ENCODE results near the gene CCDC88C.

Gene CCDC88C

DNA sequence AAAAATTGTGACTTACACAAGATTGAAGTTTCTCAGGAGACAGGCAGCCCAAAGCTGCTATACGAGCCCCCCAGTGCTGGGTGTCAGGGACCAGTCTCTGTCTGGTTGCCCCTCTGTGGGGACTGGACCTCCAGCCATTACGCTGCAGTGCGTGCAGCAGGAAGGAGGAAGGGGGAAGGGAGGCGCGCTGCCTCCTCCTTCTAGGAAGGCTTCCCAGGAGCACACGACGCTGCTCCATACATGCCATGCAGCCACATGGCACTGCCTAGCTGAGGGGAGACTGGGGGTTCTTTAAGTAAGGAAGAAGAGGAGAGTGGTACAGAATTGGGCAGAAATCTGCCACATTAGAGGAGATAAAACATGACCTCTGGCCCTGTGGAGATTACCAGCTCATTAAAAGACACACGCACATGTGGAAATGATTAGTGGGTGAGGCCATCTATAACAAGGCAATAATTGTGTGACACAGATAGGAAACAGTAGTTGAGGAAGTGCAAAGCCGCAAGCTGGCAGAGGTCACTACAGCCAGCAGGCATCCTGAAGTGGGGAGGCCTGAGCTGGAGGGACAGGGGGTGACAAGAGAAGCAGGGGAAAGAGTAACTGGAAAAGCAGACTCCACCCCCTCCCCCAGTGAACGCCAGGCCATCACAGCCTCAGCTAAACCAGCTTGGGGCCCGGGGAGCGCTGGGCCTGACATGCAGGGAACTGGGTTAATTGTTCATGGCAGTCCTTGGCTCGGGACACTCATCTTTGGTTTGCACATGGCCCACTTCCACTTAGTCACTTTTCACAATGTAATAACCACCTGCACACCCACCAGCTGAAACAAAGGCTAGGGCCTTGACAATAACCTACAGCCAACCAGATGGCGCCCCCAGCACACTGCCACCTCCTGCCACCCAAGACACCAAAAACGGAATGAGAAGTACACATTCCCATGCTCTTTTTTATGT, 39.6 kb downstream of the CCDC88C start:
- peak; percentile 71 for DNase-seq

DNA sequence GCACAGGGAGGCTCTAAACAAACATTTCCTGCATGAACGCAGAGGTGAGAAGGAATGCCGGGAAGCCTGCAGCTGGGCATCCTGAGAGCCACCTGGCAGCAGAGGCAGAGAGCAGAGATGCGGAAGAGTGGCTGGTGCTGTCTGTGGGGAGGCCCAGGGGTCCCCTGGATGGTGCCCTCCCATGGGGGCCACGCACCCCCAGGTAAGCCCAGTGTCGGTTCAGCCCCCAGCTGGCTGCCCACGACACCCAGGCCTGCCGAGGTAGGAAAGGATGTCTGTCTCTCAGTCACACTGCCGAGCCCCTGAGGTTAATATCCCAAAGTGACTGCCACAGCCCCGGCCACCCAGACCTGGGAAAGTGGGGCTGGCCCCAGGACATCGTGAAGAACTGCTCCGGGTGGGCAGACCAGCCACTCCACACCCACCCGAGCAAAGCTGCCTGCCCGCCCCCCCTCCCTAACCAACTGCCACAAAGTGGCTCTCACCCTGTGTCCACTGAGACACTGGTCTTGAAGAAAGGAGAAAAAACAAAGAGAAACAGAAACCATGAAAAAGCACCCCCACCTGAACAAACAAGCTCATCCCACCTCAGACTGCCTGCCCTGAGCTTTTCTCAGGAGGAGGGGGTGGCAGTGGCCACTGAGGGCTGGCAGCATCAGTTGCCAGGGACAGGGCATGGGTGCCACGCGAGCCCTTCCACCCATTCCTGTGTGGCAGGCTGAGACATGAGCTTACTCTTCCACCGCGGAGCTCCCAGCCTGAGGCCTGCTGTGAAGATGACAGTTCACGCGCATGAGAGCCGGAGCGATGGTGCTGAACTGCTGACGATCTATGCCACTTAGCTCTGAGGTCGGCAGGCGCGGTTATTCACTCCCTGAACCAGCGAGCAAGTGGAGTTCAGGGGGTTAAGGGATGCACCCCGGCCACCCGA, 40.8 kb downstream of the CCDC88C start:
- DNase-seq = no peak

DNA sequence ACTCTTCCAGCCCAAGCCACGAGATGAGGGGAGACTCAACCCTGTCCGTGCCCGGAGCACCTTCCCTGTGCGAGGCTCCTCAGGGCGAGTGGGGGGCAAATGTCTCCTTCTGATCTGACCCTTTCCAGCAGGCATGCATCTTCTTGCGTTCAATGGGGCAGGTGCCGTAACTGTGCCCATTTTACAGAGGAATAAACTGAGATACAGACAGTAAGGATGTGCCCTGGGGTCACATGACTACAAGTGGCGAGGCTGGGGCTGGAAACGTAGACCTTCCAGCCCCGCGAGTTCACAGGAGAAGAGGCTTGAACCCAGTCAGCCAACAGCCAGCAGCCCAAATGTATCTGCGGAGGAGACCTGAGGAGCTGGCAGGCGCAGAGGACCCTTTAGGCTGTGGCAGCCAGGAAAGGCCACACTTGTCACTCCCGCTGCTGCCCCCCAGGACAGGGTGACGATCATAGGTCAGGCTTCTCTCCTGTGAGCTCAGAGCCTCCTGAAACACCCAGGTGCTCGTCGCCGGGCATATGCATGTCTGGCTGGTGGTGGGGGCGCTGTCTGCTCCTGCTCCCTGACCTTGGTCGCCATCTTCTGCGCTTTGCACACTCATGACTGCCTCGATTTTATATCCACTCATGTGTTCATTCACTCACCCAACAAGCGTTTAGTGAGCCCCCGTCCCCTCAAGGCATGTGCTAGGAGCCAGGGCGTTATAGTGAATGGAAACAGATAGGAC, 41.7 kb downstream of the CCDC88C start:
- no peak for DNase-seq

DNA sequence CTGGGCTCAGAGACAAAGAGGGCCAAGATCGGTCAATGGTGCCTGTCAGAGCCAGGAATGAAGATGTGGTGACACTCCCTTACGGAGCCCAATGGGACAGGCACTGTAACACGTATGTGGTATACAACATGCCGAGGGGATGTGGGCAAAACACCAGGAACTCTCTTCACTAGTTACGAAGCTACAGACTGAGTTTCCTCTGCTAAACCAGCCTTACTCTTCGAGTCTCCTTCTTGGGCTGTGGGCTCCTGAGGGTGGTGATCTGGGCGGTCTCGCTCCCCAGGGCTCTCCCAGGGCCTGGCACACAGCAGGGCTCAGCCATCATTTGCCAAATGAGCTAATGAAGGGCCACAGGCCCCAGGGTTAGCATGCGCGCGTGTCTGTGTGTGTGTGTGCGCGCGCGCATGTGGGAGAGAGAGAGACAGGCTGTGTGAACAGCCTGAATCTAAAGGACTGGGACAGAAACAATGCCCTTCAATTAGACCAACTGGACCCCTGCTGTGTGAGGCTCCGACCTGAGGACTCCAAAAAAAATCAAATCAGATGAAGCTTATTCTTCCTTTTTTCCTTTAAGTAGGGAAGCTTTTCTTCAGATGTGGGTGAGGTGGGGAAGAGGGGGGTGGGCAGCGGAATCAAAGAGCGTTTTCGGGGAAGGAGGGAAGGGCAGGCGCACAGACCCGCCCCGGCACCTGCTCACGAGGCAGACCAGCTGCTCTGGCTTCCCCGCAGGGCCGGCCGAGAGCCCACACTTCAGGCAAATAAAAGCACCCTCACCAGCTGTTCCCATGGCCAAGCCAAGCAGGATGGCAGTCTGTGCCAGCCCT, 42.5 kb downstream of the CCDC88C start:
- DNase-seq = no peak

DNA sequence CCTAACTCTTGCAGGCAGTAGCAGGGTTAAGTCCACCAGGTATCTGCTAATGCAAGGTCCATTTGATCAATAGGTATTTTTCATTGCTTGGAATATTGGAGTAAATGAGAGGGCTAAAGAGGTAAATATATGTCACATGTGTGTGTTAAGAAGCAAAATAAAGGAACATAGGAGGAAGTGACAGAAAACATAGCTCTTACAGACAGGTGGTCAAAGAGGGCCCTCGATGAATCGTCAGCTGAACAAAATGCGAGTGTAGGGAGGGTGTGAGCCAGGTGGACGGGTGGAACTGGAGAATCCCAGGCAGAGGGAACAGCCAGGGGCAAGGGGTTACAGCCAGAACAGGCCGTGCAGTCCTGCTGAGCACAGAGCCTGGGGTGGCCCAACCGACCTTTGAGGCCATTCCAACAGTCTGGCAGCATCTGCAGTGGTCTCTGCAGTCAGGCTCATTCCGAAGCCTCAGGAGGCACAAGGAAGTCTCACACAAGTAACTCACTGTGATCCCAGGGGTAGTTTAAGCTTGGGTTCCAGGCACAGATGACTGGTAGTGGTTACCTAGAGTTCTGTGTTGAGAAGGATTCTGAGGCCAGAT, 43.2 kb downstream of the CCDC88C start:
- no peak for DNase-seq

DNA sequence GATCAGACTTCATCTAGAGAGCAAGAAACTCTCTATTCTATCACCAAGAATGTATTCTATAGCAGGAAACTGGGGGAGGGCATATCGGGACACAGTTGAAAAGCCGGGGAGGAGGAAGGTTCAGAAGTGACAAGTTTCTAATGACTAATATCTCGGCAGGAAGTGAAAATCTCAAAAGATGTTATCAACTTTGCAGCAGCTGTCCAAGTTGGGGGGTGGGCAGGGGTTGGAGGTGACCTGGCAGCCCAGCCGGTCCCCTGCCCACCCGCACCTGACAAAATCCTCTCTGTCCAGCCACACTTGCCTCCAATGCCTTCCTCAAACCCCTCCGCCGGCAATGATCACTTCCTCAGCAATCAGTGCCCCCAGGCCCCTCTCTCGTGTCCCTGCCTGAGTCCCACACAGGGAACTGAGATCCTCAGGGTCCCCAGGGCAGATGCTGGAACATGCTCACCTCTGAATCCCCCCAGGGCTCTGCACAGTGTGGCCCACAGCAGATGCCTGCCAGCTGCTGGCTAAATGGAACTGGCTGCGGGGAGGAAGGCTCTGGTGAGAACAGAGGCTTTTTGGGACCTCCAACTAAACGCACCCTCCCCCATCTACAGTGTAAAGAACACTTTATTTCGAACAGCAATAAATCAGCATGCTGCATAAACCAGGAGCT, 43.9 kb downstream of the CCDC88C start:
- peak; percentile 63 for DNase-seq

DNA sequence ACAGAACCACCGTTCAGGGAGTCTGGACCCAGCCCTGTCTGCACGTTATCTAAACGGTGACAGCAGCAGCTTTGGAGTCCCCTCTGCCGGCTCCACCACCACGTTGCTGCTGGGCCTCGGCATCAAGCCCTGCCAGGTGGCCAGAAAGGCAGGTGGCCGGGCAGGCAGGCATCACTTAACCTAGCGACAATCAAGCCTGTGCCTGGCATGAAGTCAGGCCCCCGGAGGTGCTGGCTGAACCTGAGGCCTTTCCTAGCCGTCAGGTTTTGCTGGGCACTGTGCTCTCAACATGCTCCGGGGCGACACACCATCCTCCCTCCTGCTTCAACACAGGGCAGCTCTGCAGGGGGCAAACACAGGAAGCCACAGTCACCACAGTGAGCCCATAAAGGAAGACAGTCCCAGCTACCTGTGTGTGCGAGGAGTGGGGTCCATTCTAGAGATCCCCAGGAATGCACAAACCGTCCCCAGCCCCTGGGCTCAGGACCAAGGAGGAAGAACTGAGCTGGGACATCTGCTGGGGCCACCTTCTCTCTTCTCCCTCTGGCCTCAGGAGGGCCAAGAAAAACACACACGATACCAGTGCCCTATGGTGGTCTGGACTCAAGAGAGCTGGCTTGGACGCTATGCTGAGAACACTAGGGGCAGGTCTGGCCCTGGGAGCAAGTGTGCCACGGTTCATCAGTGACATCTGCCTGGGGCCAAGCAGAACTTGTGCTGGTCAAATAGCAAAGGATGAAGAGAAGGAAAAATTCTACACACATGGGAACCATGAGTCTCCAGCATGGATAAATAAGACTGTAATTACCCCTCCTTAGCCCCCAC, 44.7 kb downstream of the CCDC88C start:
- peak; percentile 60 for DNase-seq

DNA sequence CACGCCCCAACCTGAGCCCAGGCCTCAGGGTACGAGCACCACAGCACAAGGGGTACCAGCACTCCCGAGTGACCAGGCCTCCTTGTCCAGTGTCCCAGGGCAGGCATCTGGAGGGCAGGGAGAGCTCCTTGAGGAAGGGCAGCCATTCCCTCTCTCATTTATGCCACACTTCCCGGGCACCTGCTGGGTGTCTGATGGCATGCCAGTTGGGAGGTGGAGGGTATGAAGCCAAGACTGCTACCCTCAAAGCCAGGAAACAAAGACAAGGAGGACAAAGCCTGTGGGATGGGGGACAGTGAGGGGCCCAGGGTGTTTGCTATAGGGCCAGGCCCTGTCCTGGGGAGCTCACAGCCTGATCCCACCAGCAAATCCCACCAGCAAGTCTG, 45.6 kb downstream of the CCDC88C start:
- no peak for DNase-seq

DNA sequence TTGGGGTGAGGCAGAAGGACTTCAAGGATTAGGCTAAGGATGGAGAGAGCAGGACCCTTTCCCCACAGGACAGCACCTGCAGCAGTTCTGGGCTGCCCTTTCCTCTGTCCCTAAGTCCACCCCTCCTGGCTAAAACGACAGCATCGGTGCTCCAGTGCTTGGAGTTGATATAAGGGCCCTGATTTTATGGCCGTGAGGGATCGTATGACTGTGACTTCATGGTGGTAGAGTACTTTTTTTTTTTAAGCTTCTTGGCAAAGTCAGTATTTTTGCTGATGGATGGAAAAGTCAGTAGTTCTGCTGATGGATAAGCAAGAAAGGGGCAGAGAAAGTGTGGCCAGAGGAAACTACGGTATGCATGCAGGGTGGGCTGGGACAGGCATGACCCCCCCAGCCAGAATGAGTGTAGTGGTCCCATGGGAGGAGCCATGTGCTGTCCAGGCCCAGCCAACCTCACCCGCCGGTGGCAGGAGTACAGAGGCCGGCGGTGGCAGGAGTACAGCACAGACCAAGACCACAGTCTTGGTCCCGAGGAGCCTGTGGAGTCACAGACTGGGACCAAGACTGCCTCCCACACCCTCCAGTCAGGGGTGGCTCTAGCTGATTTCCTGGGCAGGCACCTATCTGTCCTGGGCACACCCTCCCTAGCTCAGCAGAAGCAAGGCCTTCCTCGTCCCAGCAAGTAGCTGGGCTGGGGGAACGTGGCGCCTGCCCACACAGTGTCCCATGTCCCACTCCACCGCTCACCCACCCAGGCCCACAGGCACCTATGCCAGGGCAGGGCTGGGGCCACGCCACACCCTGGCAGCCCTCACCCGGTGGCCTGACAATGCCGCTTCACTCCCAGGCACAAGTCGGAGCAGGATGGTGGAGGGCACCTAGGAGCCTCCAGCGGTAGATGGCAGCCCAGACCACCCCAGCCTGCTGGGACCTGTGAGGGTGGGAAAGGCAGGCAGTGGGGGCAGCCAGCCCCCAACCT, 46.3 kb downstream of the CCDC88C start:
- no peak for DNase-seq

DNA sequence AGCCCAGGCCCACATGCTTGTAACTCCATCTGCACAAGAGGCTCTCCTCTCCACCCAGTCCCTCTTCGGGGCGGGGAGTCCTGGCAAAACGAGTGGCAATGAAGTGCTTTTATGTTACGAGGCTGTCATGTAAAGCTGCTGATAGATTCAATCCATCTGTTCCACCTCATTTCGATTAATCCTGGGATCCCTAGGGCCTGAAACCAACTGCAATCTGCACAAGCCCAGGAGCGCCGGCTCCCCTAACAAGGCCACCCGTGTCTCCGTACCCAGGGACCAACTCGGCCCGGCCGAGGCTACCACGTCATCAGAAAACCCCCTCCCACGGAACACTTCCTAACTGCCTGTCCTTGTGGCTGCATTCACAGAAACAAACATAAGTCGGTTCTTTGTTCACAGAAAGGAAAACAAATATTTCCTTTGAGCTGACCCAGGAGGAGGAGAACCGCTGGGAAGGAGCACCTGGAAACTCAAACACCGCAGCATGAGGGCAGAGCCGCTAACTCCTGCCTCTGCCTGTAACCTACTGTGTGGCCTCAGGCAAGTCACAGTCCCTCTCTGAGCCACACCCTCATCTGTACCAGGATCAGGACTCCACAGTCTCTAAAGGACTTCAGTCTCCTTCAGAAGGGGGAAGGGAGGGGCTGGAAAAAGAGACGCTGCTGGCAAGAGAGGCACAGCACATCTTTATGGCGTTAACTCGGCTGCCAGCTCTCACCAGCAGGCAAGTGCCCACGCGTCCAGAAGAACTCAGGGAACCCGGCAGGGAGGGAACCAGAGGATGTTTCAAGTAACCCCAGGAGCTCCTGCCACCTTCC, 47.8 kb downstream of the CCDC88C start:
- peak; percentile 69 for DNase-seq

DNA sequence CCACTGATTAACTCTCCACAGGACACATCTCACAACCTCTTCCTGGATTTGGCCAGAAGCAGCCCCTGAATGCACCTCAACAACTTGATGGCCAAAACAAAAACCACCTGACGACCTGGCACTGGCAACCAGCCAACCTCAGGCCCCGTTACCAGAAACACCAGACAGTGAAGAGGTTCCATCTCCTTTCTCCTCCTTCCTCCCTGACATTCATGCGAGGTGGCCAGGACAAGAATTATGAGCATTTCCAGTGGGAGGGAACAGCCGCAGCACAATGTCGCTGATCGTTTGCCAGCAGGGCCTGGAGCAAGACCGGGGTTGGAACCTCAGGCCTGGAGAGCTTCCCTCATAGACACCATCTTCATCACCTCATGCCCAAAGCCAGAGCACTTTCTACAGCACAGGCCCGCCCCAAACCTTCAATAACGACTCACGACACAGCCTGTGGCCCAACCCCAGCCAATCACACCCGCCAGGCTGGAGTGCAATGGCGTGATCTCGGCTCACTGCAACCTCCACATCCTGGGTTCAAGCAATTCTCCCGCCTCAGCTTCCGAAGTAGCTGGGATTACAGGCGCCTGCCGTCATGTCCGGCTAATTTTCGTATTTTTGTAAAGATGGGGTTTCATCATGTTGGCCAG, 48.7 kb downstream of the CCDC88C start:
- DNase-seq = no peak

DNA sequence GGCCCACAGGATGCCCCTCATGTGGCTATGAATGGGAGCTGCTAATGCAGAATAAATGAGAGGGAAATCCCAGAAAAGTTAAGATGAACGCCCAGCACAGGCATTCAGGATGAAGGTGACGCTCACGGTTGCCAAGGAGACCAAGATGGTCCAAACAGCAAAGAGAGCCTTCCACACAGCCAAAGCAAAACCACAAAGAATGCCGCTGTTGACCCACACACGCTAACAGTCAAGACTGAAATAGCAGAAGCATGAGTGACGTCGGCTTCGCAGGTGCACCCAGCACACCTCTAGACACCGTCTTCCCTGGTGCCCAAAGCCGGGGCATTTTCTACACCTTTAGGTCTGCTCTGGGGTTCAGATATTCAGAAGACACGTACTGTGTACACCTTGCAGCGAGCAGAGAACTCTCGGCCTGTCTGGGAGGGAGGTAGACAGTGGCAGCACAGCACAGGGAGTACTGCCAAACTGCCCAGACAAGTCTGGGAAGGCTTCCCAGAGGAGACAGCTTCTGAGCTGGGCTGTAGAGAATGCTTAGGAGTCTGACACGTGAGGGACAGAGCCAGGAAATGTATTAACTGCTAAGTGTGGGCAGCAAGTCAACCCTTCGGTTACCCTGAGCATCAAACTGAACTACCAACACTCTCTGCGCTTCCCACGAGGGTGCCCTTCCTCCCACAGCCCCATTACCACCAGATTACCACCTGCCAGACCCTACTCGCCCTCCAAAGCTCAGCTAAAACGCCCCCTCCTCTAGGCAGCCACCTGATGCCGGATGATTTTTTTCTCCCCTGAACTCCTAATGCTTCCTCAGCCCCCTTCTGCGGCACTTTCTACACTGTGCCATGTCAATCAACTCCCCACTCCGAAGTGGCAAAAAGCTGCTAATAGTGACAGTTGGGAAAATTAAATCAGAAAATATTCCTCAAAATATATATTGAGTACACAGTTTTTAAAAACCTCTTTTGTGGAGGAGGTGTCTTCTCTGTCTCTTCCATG, 50.1 kb downstream of the CCDC88C start:
- peak; percentile 72 for DNase-seq

DNA sequence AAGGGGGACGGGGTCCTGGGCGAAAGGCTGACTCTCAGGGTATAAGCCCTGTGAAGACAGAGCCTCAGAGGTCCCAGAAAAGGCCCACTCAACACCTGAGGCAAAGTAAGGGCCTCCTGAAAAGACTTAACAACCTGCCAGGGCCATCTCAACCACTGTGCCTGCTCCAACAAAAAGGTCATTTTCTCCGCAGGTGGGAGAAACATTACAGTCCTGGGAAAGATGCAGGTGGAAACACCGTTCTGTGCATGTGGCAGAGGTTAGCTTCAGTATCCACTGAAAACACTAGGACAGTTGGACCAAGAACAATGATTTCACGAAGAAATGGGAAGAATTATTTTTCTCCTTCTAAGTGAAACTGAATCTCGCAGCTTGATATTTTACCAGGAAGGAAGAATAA, 50.9 kb downstream of the CCDC88C start:
- no peak for DNase-seq

DNA sequence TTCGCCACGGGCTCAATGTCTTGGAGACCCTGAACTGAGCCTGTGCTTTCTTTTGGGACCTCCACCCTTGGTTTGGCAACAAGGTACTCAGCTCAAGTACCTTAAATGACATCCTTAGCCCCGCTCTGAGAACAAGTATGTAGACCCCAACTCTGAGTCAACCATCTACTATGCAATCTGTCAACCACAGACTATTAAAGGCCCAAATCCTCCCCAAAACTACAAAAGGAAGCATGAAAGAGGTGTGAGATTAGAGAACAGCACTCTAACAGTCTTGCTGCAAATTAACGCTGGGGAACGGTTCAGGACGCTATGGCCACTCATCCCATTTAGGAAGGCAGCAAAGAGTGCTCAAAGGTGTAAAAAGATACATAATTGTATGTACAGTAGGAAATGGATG, 52.1 kb downstream of the CCDC88C start:
- DNase-seq = no peak

DNA sequence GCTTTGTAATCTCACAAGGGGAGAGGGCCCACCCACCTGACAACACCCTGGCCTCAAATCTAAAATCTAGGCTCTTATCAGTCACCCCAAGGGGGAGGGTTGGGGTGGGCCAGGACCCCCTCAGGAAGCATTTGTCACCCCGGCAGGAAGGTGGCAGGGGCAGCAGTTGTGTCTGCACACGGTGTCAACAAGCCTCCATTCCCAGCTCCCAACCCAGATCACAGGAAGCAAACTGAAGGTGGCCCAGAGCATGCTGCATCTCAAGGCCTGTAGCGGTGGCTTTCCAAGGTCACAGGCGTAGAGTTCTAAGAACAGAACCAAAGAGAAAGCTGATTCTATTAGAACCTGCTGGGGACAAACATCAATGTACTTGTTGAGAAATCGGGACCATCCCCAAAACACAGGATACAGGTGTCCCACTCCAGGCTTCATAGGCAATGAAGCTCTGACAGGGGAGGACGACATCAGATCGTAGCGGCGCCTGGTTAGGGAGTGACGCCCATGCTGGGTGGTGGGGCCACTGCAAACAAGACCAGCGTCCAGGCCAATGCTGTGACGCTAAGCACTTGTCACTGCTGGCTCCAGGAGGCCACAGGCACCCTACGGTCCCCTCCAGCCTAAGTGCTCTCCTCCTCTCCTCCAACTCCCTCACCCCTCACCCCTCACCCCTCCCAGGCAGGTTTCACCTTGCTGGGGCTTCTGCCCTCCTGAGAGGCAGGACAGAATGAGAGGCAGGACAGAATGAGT, 52.9 kb downstream of the CCDC88C start:
- DNase-seq = no peak

All from stimulated activated CD8-positive, alpha-beta memory T cell treated with anti-CD3 and anti-CD28 coated beads, Interleukin-4, amount 100 ng/mL, for 48 hours (primary cell).